CD4-positive, alpha-beta T cell treated with Interleukin-15 for 1 hour (primary cell): ENCODE results near the gene OR4S2.

Source experiments
- DNase-seq: peaks from one replicate; pipeline ENCODE4 v3.0.0-alpha.2; 2020

OR4S2 gene, protein sequence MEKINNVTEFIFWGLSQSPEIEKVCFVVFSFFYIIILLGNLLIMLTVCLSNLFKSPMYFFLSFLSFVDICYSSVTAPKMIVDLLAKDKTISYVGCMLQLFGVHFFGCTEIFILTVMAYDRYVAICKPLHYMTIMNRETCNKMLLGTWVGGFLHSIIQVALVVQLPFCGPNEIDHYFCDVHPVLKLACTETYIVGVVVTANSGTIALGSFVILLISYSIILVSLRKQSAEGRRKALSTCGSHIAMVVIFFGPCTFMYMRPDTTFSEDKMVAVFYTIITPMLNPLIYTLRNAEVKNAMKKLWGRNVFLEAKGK

DNA sequence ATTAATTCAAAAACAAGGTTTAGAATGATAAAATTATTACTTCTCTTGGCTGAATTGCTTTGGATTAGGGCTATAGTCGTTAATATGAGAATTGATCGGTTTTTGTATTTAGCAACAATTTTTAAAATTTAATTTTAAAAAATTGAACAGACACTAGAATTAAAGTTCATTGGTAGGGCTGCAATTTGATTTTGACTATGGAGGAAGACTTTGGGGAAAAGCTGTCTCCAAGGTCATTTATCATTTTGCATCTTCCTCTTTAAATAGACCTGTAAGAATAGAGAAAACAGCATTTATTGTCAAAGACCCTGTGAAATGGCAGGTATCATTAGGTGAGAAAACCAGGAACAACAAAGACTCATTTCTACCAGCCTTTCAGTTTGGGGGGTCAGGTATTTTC, at the start of gene OR4S2:
TSS of gene OR4S2 (plus strand) at position 301 of the 400 bp plus-strand sequence. CDS start 2,577 bp downstream, outside the sequence.
- DNase-seq, result no peak

GRCh38 chr11:55607545-55607944, 40.6 kb upstream of the OR4S2 start, which contains the start of gene OR4C11:
Gene OR4C11 (minus strand): TSS chr11:55607645. CDS start chr11:55604373, 3,272 bp downstream.
- no peak for DNase-seq

DNA sequence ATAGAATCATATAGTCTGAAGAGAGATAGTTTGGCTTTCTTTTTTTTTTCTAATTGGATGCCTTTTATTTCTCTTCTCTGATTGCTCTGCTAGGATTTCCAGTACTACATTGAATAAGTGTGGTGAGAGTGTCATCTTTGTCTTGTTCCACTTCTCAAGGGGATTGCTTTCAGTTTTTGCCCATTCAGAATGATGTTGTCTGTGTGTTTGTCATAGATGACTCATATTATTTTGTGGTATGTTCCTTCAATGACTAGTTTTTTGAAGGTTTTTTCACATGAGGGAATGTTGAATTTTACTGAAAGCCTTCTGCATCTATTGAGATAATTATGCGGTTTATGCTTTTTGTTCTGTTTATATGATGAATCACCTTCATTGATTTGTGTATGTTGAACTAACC, 23.6 kb upstream of the OR4S2 start:
- DNase-seq, result no peak

- no peak for DNase-seq
Measured at GRCh38 chr11:55634813-55635212, 13.3 kb upstream of the OR4S2 start, which contains the start of gene OR4P4. Gene OR4P4 (plus strand): TSS chr11:55635113.

- DNase-seq, result no peak
Measured at GRCh38 chr11:55652560-55652959, 4.4 kb downstream of the OR4S2 start.

- DNase-seq, result no peak
Measured at GRCh38 chr11:55655096-55655495, 7.0 kb downstream of the OR4S2 start.

- no peak for DNase-seq
Measured at GRCh38 chr11:55658031-55658573, 10.0 kb downstream of the OR4S2 start.

DNA sequence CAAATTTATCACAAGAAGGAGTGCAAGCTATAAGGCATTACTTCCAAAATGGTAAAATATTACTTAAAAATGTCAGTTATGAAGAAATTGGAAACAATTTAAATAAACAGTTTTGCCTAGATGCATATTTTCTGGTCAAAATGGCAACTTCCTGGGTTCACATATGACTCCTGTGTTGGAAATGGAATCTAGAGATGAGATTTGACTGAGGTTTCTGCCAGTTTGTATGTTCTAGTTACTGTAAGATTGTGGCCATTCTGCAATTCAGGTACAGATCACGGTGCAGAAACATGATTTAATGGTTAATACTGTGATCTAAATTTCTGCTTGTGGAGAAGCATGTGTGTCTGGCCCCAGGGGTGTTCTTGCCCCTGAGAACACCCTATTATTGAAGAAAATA, 10.5 kb downstream of the OR4S2 start:
- no peak for DNase-seq

DNA sequence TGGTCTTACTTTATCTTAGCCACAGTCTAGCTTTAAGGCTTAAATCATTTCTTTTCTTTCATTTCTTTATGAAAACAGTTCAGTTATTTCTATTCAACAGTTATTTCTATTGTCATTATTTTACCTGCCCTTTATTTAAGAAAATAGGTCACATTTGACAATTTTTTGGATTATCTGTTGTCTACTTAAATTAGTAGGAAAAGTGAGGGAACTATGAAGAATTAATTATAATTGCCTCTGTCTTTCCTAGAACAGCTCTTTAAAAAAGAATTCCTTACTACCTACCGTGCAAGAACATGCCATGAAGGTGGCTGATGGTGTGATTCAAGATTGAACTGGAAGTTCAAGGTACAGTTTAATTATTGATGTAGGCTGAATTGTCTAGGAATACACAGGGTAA, 13.8 kb downstream of the OR4S2 start, which contains the start of gene OR4C6:
TSS of gene OR4C6 (plus strand) at position 301 of the 400 bp plus-strand sequence. CDS start 2,966 bp downstream, outside the sequence.
- DNase-seq, result no peak

DNA sequence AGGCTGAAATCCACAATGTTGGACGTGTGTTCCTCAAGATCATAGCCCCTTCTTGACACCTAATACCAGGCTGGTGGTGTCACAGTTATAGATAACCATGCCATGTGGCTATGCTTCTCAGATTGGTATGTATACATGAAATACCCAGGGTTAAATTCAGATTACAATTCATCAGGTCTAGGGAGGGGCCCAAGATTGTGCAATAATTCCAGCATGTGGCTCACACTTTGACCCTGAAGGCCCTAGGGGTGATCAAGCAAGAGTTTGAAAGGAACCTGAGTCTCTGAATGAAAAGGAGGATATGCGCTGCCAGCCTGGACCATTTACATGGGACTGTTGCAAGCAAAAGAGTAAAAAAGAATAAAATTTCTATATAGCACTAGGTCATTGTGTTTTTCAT, 21.2 kb downstream of the OR4S2 start:
- DNase-seq, result no peak

DNA sequence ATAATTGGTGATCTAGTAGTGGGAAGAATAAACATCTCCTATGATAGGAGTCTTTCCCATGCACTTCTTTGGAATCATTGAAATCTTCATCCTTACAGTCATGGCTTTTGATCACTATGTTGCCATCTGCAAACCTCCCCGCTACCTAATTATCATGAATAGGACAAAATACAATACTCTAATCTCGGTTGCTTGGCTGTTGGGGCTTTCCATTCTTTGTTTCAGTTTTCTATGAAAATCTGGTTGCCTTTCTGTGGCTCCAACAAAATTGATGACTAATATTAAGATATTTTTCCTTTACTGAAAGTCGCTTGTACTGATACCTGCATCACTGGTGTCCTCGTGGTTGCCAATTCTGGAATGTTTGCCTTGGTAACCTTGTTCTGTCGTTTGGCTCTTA, 25.7 kb downstream of the OR4S2 start:
- DNase-seq, result no peak

DNA sequence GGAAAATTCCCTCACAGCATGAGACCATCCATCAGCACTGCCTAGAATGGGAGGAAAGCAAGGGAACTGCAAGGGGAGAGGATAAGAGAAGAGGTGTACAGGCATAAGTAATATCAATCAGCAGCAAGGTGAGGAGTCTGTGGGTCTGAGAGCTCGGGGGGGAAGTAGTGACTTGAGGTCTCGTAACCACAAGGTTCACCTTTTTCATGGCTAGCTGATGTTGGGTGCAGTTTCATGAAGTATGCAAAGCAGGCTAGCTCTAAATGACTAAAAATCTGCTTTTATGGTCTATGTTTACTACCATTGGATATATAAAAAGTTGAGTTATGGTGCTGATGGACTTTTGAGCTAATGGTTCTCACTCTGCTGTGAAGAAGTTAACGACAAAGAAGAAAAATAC, 49.7 kb downstream of the OR4S2 start:
- DNase-seq, result no peak

DNA sequence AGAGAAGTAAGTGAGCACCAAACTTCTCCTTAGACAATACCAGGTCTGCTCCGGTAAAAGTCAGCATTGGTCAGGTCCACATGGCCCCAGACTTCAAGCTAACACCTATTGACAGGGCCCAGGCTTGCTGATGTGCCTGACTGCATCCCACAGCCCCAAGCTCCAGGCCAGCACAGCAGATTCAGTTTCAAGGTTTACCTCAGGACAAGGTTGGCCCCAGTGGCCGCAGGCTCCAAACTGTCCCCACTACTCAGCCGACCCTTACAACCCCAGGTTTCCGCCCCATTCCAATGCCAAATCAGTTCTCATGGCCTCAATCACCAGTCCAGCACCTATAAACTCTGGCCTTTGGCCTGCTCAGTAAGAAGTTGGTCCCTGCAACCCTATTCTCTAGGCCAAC, 53.3 kb downstream of the OR4S2 start:
- no peak for DNase-seq
